ENCODE data around the gene EXOC6B.

EXOC6B gene

GRCh38 chr2:72300147-72300684 lies 525.6 kb downstream of the EXOC6B start:
- DNase-seq, result no peak
- in situ Hi-C loops (cut with HindIII; ENCODE audit: low pct_ligation_motif_present, low pct_unique_long_range_greater_than_20kb, low sequenced_read_pairs), result no loop called here

- no peak for DNase-seq
- in situ Hi-C loops (cut with HindIII; ENCODE audit: low pct_ligation_motif_present, low pct_unique_long_range_greater_than_20kb, low sequenced_read_pairs), result no loop called here
Observed at GRCh38 chr2:72293620-72294019, 532.2 kb downstream of the EXOC6B start.

GRCh38 chr2:72292433-72292832 lies 533.4 kb downstream of the EXOC6B start:
- no peak for DNase-seq
- in situ Hi-C loops (cut with HindIII; ENCODE audit: low pct_ligation_motif_present, low pct_unique_long_range_greater_than_20kb, low sequenced_read_pairs), result no loop called here

GRCh38 chr2:72291059-72291458 lies 534.8 kb downstream of the EXOC6B start:
- in situ Hi-C loops (cut with HindIII; ENCODE audit: low pct_ligation_motif_present, low pct_unique_long_range_greater_than_20kb, low sequenced_read_pairs), result no loop called here

GRCh38 chr2:72289736-72290135 lies 536.1 kb downstream of the EXOC6B start:
- DNase-seq, result no peak
- in situ Hi-C loops (cut with HindIII; ENCODE audit: low pct_ligation_motif_present, low pct_unique_long_range_greater_than_20kb, low sequenced_read_pairs), result no loop called here

More at GRCh38 chr2:72291059-72291458, 534.8 kb downstream of the EXOC6B start:
- no peak for DNase-seq

GRCh38 chr2:72289283-72289682 lies 536.5 kb downstream of the EXOC6B start:
- in situ Hi-C loops (cut with HindIII; ENCODE audit: low pct_ligation_motif_present, low pct_unique_long_range_greater_than_20kb, low sequenced_read_pairs), result no loop called here
- no peak for DNase-seq

GRCh38 chr2:72278046-72278445 lies 547.8 kb downstream of the EXOC6B start:
- DNase-seq, result peak; percentile 42
- in situ Hi-C loops (cut with HindIII; ENCODE audit: low pct_ligation_motif_present, low pct_unique_long_range_greater_than_20kb, low sequenced_read_pairs), result no loop called here

GRCh38 chr2:72276876-72277275 lies 549.0 kb downstream of the EXOC6B start:
- in situ Hi-C loops (cut with HindIII; ENCODE audit: low pct_ligation_motif_present, low pct_unique_long_range_greater_than_20kb, low sequenced_read_pairs), result no loop called here
- DNase-seq, result no peak

- in situ Hi-C loops (cut with HindIII; ENCODE audit: low pct_ligation_motif_present, low pct_unique_long_range_greater_than_20kb, low sequenced_read_pairs), result no loop called here
- DNase-seq, result peak; percentile 9
Observed at GRCh38 chr2:72276356-72276755, 549.5 kb downstream of the EXOC6B start.

GRCh38 chr2:72275084-72275483 lies 550.7 kb downstream of the EXOC6B start:
- in situ Hi-C loops (cut with HindIII; ENCODE audit: low pct_ligation_motif_present, low pct_unique_long_range_greater_than_20kb, low sequenced_read_pairs), result no loop called here
- DNase-seq, result no peak

GRCh38 chr2:72274380-72274797 lies 551.4 kb downstream of the EXOC6B start:
- DNase-seq, result no peak

GRCh38 chr2:72273384-72273783 lies 552.4 kb downstream of the EXOC6B start:
- no peak for DNase-seq
- in situ Hi-C loops (cut with HindIII; ENCODE audit: low pct_ligation_motif_present, low pct_unique_long_range_greater_than_20kb, low sequenced_read_pairs), result no loop called here

More at GRCh38 chr2:72274380-72274797, 551.4 kb downstream of the EXOC6B start:
- in situ Hi-C loops (cut with HindIII; ENCODE audit: low pct_ligation_motif_present, low pct_unique_long_range_greater_than_20kb, low sequenced_read_pairs), result no loop called here

GRCh38 chr2:72271766-72272641 lies 553.8 kb downstream of the EXOC6B start:
- in situ Hi-C loops (cut with HindIII; ENCODE audit: low pct_ligation_motif_present, low pct_unique_long_range_greater_than_20kb, low sequenced_read_pairs), result no loop called here
- no peak for DNase-seq

- DNase-seq, result no peak
- in situ Hi-C loops (cut with HindIII; ENCODE audit: low pct_ligation_motif_present, low pct_unique_long_range_greater_than_20kb, low sequenced_read_pairs), result no loop called here
Observed at GRCh38 chr2:72271276-72271614, 554.6 kb downstream of the EXOC6B start.

GRCh38 chr2:72270556-72271275 lies 555.1 kb downstream of the EXOC6B start:
- DNase-seq, result no peak
- in situ Hi-C loops (cut with HindIII; ENCODE audit: low pct_ligation_motif_present, low pct_unique_long_range_greater_than_20kb, low sequenced_read_pairs), result no loop called here

- DNase-seq, result no peak
- in situ Hi-C loops (cut with HindIII; ENCODE audit: low pct_ligation_motif_present, low pct_unique_long_range_greater_than_20kb, low sequenced_read_pairs), result no loop called here
Observed at GRCh38 chr2:72263776-72264060, 562.1 kb downstream of the EXOC6B start.

- DNase-seq, result no peak
Observed at GRCh38 chr2:72263043-72263775, 562.6 kb downstream of the EXOC6B start.

GRCh38 chr2:72261076-72261475 lies 564.8 kb downstream of the EXOC6B start:
- DNase-seq, result no peak
- in situ Hi-C loops (cut with HindIII; ENCODE audit: low pct_ligation_motif_present, low pct_unique_long_range_greater_than_20kb, low sequenced_read_pairs), result no loop called here

More at GRCh38 chr2:72263043-72263775, 562.6 kb downstream of the EXOC6B start:
- in situ Hi-C loops (cut with HindIII; ENCODE audit: low pct_ligation_motif_present, low pct_unique_long_range_greater_than_20kb, low sequenced_read_pairs), result no loop called here

GRCh38 chr2:72255540-72255939 lies 570.3 kb downstream of the EXOC6B start:
- DNase-seq, result no peak
- in situ Hi-C loops (cut with HindIII; ENCODE audit: low pct_ligation_motif_present, low pct_unique_long_range_greater_than_20kb, low sequenced_read_pairs), result no loop called here

Measured in ACHN (cell line).